Activated naive CD4-positive, alpha-beta T cell treated with anti-CD3 and anti-CD28 coated beads for 36 hours (primary cell): ENCODE data around the gene RANBP3. TPM values are rescaled to one million over a fixed set of nuclear protein-coding genes. Genes with fewer than 3 reads are reported as not detected.
"Not testable (repeated sequence)": the region's sequence is repeated elsewhere in the genome, so short reads cannot be mapped to it uniquely, and the experiment has no call there.

ENCODE experiments used
- CTCF ChIA-PET: fragments of 350-600 bp; sonication (Branson Sonifier 250); formaldehyde crosslinking; loops from one replicate; lab custom pipeline; 2021; ENCODE audit warnings: antibody characterized with exemption; lab: Charles Lee
- DNase-seq: peaks from one replicate; pipeline ENCODE4 v3.0.0-alpha.2; 2020
- H3K27ac Mint-ChIP-seq: one replicate; pipeline ENCODE4 v1.8.0; 2021; ENCODE audit warnings: mild to moderate bottlenecking, mixed read lengths
- H3K27me3 Mint-ChIP-seq: one replicate; pipeline ENCODE4 v1.8.0; 2021; ENCODE audit warnings: low read depth, mixed read lengths
- H3K36me3 Mint-ChIP-seq: one replicate; pipeline ENCODE4 v1.8.0; 2021; ENCODE audit warnings: low read depth, mixed read lengths
- H3K4me1 Mint-ChIP-seq: one replicate; pipeline ENCODE4 v1.8.0; 2021; ENCODE audit warnings: low read depth, mixed read lengths
- H3K4me3 Mint-ChIP-seq: one replicate; pipeline ENCODE4 v1.8.0; 2021; ENCODE audit warnings: mild to moderate bottlenecking, moderate library complexity, mixed read lengths
- H3K9me3 Mint-ChIP-seq: one replicate; pipeline ENCODE4 v1.8.0; 2021; ENCODE audit warnings: mixed read lengths
- intact Hi-C: fragments of 100-400 bp; cut with micrococcal nuclease; formaldehyde crosslinking; loops from one replicate; pipeline ENCODE4 v1.15.1; 2023
- total RNA-seq, 2 experiments: library from RNA; stranded (reverse); gene quantifications; one replicate each; pipeline ENCODE4 v1.2.3, GENCODE V29; 2021

RANBP3 gene, protein sequence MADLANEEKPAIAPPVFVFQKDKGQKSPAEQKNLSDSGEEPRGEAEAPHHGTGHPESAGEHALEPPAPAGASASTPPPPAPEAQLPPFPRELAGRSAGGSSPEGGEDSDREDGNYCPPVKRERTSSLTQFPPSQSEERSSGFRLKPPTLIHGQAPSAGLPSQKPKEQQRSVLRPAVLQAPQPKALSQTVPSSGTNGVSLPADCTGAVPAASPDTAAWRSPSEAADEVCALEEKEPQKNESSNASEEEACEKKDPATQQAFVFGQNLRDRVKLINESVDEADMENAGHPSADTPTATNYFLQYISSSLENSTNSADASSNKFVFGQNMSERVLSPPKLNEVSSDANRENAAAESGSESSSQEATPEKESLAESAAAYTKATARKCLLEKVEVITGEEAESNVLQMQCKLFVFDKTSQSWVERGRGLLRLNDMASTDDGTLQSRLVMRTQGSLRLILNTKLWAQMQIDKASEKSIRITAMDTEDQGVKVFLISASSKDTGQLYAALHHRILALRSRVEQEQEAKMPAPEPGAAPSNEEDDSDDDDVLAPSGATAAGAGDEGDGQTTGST
- 10 to 100 TPM; 77.9 to 80.5 TPM for total RNA-seq

DNA sequence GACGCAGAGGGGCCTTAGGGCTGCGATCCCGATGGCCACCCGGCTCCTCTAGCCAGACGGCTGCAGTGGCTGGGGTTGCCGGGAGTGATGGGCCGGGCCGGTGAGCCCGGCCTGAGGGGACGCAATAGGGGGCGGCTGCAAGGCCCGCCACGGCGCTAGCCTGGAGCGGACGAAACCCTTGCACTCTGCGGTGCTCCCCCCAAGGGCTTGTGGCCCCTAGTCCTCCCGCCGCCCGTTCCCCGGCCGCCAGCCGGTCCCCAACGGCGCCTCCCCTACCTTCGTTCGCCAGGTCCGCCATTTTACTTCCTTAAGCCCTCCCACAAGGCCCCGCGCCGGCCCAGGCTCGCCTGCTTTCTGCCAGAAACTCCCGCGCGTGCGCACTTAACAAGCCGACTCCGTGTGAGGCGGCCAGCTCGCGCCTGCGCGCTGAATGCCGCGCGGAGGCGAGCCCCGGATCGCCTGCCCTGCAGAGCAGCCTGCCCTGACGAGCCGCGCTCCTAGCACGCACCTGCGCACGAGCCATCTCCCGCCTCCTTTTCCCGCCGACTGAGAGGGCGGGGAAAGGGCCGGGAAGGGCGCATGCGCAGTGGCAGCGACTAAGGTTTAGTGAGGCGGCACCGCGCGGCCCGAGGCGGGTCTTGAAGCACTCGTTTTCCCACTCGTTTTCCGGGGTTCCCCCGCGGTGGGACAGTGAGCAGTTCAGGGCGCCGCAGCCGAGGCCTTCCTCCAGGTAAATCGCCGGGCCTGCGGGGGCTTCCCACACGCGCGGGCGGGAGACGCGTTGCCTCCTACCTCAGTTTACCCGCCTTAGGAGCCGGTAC, at the start of gene RANBP3:
TSS of gene RANBP3 (minus strand) at position 356 of the 821 bp plus-strand sequence. CDS start at position 298, 58 bp downstream.
- H3K27me3 Mint-ChIP-seq: no peaks in the 10 kb centered on the region
- peaks cover 25% of the 10 kb centered on the region for H3K36me3 Mint-ChIP-seq
- H3K4me1 Mint-ChIP-seq: peaks cover 59% of the 10 kb centered on the region
- H3K9me3 Mint-ChIP-seq: no peaks in the 10 kb centered on the region
- peak; percentile 98 for DNase-seq
- intact Hi-C loops: loop anchor here (1.0 to 10.0 kb wide), 7 partner anchors 10 to 384 kb away; partner anchors contain the start of genes CLPP, DUS3L, RFX2 and SAFB
- CTCF ChIA-PET: interaction anchor here (0.6 to 4.5 kb wide), 6 partner anchors 10 to 102 kb away, joined by 3 to 23 read pairs (median 8); partner anchors contain the start of gene NDUFA11
- peak within 1 kb of the TSS; percentile 95 for H3K27ac Mint-ChIP-seq
- peak within 1 kb of the TSS; percentile 98 for H3K4me3 Mint-ChIP-seq

DNA sequence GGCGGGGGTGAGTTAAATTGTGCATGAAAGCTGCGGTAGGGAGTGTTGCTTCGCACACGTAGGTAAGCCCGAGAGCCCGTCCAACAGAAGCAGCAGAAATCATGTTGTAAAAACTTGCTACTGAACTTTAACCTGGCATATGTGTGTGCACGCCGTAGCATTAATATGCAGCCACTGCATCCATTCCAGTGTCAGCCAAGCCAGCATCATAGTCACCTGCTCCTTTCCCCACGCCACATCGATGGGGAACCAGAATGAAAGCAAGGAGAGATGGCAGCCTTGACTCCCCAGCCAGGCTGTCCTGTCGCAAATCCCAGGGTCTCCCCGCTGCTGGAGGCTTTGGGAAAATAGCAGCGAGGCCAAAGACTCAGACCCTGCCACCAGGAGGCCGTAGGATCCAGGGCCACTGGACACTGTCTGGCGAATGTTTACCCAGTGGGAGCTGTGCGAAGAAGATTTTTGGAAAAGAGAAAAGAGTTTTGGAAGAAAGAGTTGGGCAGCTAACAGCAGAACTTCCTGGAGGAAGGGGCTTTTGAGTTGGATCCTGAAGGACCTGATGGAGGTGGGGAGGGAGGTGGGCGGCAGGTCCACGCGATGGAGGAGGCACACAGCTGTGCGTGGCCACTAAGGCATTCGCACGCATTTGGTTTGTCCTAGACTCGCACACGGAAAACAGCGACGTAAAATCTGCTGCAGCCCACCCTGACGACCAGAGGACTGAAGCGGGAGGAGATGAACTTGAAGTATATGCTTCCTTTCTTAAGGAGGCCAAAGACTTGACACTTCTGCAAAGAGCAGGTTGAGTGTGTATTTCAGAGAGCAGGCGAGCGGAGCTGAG, 48.7 kb upstream of the RANBP3 start:
- Mint-ChIP-seq H3K36me3 (no peaks in the 10 kb centered on the region), H3K27me3 (no peaks in the 10 kb centered on the region), H3K27ac (no peak overlapping the region), H3K4me3 (no peak overlapping the region), H3K9me3 (no peaks in the 10 kb centered on the region), H3K4me1 (peaks cover 2% of the 10 kb centered on the region)
- DNase-seq: no peak
- intact Hi-C loops: no loop called here
- CTCF ChIA-PET: interaction anchor here (0.7 to 2.2 kb wide), 3 partner anchors 39 to 567 kb away, joined by 4 to 7 read pairs (median 4); no protein-coding TSS in a partner anchor

DNA sequence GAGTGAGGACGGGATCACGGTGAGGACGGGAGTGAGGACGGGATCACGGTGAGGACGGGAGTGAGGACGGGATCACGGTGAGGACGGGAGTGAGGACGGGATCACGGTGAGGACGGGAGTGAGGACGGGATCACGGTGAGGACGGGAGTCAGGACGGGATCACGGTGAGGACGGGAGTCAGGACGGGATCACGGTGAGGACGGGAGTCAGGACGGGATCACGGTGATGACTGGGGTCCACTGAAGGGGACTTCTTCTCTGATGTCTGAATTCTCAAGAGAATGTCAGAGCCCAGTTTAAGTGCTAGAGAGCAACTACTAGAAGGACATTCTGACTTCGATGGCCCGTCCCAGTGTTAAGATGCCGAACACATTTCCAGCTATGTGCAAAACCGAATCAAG, 46.8 kb upstream of the RANBP3 start:
- H3K27ac Mint-ChIP-seq, H3K36me3 Mint-ChIP-seq, H3K4me3 Mint-ChIP-seq, DNase-seq, H3K9me3 Mint-ChIP-seq, H3K4me1 Mint-ChIP-seq, intact Hi-C loops, CTCF ChIA-PET, H3K27me3 Mint-ChIP-seq: not testable (repeated sequence)

DNA sequence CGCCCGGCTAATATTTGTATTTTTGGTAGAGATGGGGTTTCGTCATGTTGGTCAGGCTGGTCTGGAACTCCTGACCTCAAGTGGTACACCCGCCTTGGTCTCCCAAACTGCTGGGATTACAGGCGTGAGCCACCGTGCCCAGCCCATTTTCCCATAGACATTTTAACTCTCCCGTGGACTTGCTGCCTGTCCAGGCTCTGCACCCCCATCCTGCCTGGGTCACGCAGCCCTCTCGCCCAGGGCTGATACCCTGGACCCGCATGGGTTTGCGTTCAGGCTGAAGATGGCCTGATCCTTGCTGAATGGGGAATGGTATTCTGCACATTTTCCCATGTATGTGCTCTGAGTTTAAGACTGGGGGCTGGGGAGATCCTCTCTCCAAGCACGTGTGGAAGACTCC, 46.0 kb upstream of the RANBP3 start:
- CTCF ChIA-PET: interaction anchor here (2.2 to 2.8 kb wide), 3 partner anchors 10 to 220 kb away, joined by 11 to 32 read pairs (median 12); partner anchors contain the start of gene NRTN
- Mint-ChIP-seq H3K27ac (no peak overlapping the region), H3K4me3 (no peak overlapping the region), H3K4me1 (peaks cover 4% of the 10 kb centered on the region), H3K36me3 (no peaks in the 10 kb centered on the region), H3K27me3 (no peaks in the 10 kb centered on the region), H3K9me3 (no peaks in the 10 kb centered on the region)
- intact Hi-C loops: loop anchor here (2.0 kb wide), 1 partner anchor 251 kb away; no protein-coding TSS in a partner anchor
- DNase-seq: no peak

DNA sequence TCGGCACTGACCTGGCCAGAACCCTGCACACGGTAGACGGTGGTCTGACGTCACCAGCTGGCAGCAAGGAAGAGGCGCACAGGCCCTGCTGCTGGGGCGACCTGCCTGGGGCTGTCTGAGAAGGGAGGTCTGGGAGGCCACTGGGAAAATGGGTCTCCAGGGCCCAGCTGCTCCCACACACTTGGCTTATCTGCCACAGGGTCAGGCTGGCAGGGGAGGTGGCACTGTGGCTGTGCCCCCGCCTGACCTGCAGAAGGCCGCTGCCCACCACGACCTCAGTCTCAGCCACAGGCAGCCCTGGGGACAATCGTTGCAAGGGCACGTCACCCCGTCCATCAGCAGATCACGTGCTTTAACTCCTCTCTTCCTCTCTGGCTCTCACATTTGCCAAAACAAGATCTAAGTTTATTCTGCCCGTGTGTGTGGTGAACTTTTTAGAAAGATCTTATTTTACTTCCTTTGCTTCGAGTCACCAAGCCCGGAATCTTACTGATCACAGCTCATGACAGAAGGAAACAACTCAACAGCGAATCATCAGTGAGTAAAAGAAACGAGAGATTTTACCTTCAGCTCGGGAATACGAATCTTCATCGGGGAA, 45.2 kb upstream of the RANBP3 start:
- Mint-ChIP-seq H3K4me3 (no peak overlapping the region), H3K27me3 (no peaks in the 10 kb centered on the region), H3K27ac (no peak overlapping the region), H3K36me3 (no peaks in the 10 kb centered on the region), H3K9me3 (no peaks in the 10 kb centered on the region), H3K4me1 (peaks cover 4% of the 10 kb centered on the region)
- intact Hi-C loops: loop anchor here (2.0 kb wide), 1 partner anchor 250 kb away; no protein-coding TSS in a partner anchor
- CTCF ChIA-PET: interaction anchor here (0.6 to 2.8 kb wide), 25 partner anchors 10 to 752 kb away, joined by 3 to 32 read pairs (median 4); partner anchors contain the start of genes NRTN and RANBP3
- no peak for DNase-seq

DNA sequence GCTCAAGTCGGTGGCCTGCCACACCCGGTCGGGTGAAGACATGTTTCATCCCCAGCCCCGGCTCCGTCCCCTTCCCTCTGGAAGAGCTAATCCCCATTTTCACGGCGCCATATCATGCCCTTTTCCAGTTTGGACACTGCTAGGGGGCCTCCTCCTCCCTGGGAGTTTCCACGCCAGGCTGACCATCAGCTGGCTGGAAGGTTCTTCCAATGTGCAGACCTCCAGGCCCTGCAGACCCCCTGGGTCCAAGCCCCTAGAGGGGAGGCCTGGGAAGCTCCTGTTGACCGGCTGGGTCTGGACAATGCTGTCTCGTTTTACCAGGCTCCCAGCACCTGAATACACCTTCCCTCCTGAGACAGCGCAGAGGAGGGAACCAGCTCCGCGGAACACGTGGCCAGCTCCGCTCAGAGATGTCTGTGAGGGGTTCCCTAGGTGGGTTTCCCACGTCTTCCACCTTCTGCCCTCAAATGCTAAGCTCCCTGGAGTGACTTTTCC, 44.7 kb upstream of the RANBP3 start:
- H3K4me3 Mint-ChIP-seq: no peak overlapping the region
- H3K27ac Mint-ChIP-seq: no peak overlapping the region
- H3K36me3 Mint-ChIP-seq: no peaks in the 10 kb centered on the region
- no peak for DNase-seq
- no peaks in the 10 kb centered on the region for H3K9me3 Mint-ChIP-seq
- peaks cover 4% of the 10 kb centered on the region for H3K4me1 Mint-ChIP-seq
- CTCF ChIA-PET: interaction anchor here (0.6 to 2.8 kb wide), 27 partner anchors 9 to 751 kb away, joined by 3 to 32 read pairs (median 4); partner anchors contain the start of genes NRTN and RANBP3
- intact Hi-C loops: loop anchor here (1.0 to 2.0 kb wide), 4 partner anchors 35 to 250 kb away; no protein-coding TSS in a partner anchor
- H3K27me3 Mint-ChIP-seq: no peaks in the 10 kb centered on the region

DNA sequence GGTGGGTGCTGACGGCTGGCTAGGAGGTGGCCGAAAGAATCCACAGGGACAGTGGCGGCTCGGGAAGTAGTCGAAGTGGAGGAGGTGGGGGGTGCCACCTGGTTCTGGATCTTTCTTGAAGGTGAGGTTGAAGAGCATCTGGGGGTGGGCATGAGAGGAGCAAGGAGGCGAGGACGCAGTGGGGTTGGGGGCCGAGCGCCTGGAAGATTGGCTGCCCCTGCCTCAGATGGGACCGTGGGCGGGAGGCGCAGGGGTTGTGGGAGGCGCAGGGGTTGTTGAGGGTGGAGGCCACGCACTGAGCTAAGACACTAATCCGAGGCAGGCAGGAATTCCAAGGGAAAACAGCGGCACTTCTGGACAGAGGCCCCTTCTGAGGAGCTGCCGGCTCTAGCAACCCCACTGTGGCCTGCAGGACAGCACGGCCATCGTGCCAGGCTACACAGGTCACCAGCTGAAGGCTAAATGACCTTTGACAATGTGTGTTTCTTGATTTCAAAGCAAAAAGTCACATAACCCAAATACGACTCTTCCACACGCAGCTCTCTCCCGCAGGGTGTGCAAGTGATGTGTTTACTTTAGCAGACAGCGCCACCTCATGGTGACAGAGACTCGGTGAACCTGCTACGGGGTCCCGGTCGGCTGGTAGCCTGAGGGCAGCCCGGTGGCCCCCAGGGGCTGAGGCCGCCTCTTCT, 44.1 kb upstream of the RANBP3 start:
- Mint-ChIP-seq H3K9me3 (no peaks in the 10 kb centered on the region), H3K4me3 (no peak overlapping the region), H3K4me1 (peaks cover 4% of the 10 kb centered on the region), H3K36me3 (no peaks in the 10 kb centered on the region), H3K27ac (no peak overlapping the region), H3K27me3 (no peaks in the 10 kb centered on the region)
- DNase-seq: peak; percentile 93
- intact Hi-C loops: loop anchor here (1.0 to 2.0 kb wide), 4 partner anchors 35 to 249 kb away; no protein-coding TSS in a partner anchor
- CTCF ChIA-PET: interaction anchor here (0.8 to 2.8 kb wide), 24 partner anchors 8 to 220 kb away, joined by 3 to 32 read pairs (median 4); partner anchors contain the start of genes NRTN and RANBP3

DNA sequence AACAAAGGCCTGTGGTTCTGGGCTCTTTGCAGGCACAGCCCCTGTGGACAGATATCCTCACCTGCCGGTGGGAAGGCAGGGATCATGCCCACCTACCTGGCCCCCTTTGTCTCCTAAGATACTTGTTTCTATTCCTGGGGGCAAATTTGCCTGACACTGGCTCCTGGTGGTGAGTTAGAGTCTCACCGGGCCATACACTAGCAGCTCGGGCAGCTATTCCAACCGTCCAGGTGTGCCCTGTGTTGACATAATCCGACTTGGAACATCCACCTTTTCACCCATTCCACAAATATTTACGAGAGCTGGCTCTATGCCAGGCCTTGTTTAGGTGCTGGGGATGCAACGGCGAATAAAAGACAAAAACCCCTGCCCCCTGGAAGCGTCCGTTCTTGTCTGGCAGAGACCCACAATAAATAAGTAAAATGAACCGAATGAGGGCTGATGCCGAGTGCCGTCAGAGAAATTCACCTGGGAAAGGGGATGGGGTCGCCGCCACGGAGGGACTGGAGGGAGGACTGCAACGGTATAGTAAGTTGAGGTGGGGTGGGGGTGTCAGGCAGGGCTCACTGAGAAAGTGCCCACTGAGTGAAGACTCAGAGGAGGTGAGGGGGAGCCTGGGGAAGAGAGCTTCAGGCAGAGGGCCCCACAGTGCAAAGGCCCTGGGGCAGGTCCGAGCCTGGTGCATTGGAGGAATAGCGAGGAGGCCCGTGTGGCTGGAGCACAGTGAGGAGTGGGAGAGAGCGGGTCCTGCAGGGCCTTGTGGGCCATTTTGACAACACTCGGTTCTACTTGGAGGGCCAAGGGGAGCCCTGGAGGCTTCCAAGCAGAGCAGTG, 43.2 kb upstream of the RANBP3 start:
- no peaks in the 10 kb centered on the region for H3K36me3 Mint-ChIP-seq

DNA sequence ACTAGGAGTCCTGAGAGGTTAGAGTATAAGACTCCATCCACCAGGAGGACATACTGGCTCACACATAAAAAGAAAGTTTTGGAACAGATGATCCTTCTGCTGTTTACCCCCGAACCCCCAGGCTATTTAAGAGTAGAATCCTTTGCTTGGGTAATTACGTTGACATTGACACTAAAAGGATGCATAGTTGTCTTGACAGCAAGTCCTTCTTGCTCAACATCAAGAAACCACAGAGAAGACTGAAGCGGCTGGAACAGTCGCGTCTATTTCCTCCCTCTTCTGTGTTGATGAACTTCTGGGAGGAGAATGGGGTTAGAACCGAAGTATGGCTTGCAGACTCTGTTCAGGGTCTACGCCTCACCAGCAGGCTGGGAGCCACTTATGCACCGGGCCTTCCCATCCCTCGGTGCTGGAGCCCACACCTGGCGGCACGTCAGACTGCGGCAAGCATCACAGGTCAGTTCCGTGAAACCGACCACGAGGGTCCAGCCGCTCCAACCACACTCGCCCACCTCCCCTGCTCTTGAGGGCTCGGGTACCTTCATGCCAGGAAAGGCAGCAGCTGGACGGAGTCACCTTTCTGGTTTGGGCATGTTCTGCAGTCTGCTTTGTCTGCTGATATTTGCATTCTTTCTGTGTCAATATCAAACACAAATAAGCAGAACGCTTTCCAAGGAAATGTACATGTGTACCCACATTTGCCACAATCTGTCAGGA, 42.4 kb upstream of the RANBP3 start:
- H3K27me3 Mint-ChIP-seq: no peaks in the 10 kb centered on the region
- intact Hi-C loops: no loop called here
- CTCF ChIA-PET: no interaction called here
- no peak overlapping the region for H3K27ac Mint-ChIP-seq
- no peaks in the 10 kb centered on the region for H3K9me3 Mint-ChIP-seq
- H3K36me3 Mint-ChIP-seq: no peaks in the 10 kb centered on the region
- no peak for DNase-seq
- H3K4me3 Mint-ChIP-seq: no peak overlapping the region
- peaks cover 4% of the 10 kb centered on the region for H3K4me1 Mint-ChIP-seq

More for the DNA sequence above, 43.2 kb upstream of the RANBP3 start:
- Mint-ChIP-seq H3K9me3 (no peaks in the 10 kb centered on the region), H3K4me3 (no peak overlapping the region), H3K27ac (no peak overlapping the region), H3K4me1 (peaks cover 4% of the 10 kb centered on the region), H3K27me3 (no peaks in the 10 kb centered on the region)
- CTCF ChIA-PET: interaction anchor here (0.8 to 2.8 kb wide), 14 partner anchors 8 to 220 kb away, joined by 3 to 32 read pairs (median 8); partner anchors contain the start of gene NRTN
- intact Hi-C loops: no loop called here
- DNase-seq: no peak
